SU-DHL-6 (cell line): ENCODE results near the gene PDE7B.

ENCODE experiments used
- EZH2phosphoT487 ChIP-seq: fragments of 200-600 bp; sonication (generic), shearing (Covaris generic); conservative IDR thresholded peaks from 2 replicates; pipeline ENCODE4 v1.6.1; 2018; ENCODE audit warnings: mild to moderate bottlenecking, antibody characterized with exemption, low read length, moderate library complexity, mixed read lengths
- TF ChIP-seq, protein P1 (sequence below): fragments of 200-600 bp; sonication (generic); IDR thresholded peaks from one replicate; pipeline ENCODE4 v1.5.1; 2017; ENCODE audit warnings: antibody characterized with exemption, mild to moderate bottlenecking, low read length, moderate library complexity; ENCODE audit not compliant: insufficient read depth, poor library complexity, severe bottlenecking

DNA sequence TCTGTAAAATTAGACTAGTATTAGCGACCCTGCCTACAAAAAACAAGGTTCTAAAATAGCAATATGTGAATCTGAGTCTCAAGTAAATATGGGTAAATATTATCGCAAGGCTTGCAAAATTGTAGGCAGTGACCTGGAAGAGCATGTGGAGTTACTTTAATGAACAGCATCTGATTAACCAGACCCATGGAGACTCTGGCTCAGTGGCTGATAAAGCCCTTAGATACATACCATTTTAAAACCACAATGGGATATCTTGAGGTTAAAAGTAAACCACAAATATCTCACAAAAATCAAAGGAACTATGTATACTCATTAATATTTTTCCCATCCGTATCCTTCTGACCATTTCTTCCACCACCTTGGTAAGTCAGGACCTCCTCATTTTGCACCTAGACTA is 211.6 kb downstream of the PDE7B start:
- TF ChIP-seq, protein P1, sequence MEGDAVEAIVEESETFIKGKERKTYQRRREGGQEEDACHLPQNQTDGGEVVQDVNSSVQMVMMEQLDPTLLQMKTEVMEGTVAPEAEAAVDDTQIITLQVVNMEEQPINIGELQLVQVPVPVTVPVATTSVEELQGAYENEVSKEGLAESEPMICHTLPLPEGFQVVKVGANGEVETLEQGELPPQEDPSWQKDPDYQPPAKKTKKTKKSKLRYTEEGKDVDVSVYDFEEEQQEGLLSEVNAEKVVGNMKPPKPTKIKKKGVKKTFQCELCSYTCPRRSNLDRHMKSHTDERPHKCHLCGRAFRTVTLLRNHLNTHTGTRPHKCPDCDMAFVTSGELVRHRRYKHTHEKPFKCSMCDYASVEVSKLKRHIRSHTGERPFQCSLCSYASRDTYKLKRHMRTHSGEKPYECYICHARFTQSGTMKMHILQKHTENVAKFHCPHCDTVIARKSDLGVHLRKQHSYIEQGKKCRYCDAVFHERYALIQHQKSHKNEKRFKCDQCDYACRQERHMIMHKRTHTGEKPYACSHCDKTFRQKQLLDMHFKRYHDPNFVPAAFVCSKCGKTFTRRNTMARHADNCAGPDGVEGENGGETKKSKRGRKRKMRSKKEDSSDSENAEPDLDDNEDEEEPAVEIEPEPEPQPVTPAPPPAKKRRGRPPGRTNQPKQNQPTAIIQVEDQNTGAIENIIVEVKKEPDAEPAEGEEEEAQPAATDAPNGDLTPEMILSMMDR = no peak
- TF ChIP-seq EZH2phosphoT487 = no peak
